HG03565 (cell line): ENCODE results near the gene FLRT1.

Source experiments
- ATAC-seq: cut with Tn5 transposase; IDR thresholded peaks from one replicate; pipeline ENCODE4 v1.9.1; 2021; ENCODE audit warnings: mild to moderate bottlenecking, moderate library complexity; ENCODE audit not compliant: unreplicated experiment

The FLRT1 gene

DNA sequence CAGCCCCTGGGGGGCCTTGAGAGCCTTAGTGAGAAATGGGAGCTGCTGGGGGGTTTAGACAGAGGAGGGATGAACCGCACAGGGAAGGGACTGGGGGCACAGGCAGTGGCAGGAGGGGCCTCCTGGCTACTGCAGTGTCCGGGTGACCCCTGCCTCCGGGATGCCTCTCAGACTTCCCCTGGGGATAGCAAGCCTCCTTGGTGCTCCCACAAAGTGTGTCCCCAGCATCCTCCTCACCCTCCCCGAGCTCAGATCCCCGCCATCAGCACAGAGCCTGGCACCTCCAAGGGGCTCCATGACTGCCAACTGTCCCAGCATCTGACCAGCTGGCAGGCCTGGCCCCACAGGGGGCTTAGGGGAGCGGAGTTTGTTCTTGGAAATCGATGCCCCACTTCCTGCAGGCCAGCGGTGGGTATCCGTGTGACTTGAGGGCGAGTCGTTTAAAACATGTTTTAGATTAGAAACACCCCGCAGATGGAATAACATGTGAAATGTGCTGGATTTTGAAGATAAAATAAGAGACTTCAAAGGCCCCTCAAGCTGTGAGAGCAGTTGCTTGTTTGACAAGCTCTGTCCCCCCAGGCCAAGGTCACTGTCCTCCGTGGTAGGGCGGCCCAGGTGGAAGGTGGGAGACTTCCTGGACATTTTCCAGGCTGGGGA, 13.5 kb upstream of the FLRT1 start:
- ATAC-seq, result no peak

DNA sequence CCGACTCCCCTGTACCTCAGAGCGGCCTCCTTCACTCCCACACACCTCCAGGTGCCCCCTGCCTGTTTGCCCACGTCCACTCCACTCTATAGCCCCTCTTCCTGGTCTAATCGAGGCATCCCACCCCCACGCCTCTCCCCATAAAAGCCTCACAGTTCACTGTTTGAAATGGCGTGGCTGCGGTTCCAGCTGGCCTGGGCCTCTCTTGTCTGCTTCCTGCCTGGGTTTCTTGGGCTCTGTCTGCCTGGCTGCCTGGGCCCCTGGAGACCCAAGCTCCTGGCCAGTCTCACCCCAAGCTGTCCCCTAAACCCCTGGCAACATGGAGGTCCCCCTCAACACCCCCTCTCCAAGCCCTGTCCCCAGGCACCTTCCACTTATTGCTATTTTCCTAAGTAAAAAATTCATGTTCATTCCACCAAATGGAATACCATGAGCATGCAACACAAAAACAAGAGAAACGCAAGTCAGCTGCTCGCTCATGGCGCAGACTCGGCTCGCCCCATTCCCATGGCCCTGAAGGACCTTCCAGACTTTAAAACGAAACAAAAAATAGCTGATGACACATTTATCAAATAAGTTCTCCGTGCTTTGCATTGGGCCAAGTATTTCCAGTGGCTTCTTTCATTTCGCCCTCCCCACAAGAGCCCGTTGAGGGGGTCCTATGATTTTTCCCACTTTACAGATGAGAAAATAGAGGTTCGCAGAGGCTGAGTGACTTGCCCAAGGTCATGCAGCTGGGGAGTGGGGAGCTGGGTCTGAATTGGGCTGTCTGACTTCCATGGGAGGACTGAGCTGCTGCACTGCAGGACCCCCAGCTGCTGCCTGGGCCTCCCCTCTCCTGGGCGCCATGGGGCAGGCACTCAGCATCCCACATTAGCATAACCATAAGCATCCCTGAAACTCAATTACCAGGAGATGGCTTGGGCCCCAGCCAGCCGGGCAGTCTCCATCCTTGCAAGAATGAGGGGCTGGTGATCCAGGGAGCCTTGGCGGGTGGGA, 11.7 kb upstream of the FLRT1 start:
- ATAC-seq, result no peak

DNA sequence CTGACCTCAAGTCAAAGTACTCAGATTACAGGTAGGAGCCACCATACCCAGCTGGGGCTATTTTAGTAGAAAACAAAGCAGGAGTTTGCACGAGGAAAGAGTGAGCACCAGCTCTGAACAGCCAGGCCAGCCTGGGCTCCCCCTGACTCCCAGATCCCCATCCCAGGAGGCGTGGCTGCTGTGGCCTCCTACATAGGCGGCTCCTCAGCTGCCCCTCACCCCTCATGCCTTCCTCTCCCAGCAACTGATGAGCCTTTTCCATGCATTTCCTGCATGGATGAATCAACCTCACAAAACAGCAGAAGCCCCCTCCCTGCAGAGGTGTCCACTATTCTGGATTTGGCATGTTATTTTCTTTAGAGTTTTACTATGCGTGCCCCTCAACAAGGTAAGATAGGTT, 10.5 kb upstream of the FLRT1 start:
- ATAC-seq, result no peak

DNA sequence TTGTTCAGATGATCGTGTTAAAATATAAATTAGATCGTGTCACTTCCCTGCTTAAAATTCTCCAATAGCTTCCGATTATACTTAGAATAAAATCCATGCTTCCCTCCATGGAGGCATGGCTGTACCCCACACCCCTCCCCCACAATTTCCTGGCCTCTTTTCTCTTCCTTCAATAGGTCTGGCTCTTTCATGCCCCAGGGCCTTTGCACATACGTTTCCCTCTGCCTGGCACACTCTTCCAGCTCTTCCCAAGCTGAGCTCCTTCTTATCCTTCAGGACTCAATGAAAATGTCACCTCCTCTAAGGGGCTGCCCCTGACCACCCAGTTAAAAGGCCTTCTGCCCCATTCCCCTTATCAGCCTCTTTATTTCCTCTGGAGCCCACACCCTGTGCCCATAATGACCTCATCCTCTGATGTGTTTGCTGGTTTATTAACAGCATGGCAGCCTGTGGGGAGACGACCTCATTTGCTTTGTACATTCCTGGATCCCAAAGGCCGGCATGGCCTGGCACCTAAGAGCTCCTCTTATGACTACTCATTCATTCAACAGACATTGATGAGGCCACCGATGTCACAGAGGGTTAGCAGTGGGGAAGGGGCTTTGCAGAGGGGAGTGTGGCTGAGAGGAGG, 9.0 kb upstream of the FLRT1 start:
- ATAC-seq, result no peak

DNA sequence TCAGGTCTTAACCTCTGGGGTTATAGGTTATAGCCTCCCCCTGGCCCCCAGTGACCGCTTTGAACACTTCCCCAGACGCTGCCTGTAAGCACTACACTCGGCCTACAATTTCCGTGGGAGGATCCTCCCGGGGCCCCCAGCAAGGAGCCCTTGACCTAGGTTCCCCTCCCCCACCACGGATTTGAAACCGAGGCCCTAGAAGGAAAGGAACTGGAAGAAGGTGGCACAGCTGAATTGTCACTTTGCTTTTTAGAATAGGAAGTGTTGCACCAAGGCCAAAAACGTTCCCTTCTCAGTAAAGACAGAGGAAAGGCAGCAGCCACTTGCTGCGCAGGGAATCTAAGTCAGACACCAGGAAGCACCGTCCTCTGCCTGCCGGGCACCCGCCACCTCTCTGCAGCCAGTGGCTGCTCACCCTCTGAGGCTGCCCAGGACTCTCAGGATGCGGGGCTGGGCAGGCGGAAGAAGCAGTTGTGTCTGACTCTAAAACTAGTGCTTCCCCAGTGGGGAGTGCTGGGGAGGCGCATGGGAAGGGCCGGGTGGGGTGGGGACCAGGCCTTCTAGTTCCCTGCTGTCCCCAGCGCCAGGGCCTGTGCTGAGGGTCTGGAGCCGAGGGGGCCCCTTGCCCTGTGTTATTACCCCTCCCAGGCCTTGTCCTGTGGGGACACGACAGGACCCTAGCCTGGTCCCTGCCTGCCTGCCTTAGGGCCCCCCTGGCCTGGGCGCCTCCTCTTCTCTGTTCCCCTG, 7.9 kb upstream of the FLRT1 start:
- no peak for ATAC-seq

DNA sequence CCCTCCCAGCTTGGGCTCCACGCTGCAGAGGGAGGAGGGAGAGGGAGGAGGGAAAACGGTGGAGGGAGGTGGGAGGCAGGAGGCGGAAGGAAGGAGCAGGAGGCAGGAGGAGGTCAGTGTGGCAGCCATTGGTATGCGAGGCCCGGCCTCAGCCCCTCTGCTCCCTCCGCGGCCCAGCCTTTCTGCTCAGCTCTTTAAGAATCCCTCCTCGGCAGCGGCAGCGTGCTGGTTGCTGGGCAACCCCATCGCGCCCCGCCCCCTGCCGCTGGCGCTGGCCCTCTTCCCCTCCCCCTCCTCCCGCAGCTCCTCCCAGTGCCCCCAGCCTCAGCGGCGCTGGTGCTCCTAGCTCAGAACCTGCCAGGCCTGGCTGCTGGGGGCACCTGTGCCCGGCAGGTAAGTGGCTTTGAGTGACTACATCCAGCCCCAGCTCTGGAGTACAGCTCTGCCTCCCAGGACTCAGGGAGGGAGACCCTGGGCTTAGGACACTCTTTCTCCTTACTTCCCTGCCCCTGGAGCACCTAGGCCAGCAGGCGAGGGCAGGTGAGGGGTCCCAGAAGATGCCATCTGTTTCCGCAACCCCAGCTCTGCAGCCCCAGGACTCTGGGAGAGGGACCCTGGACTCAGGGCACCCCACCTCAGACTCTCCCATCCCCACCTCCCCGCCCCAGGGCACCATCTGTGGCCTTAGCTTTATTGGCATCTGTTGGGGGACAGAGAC, 7.2 kb upstream of the FLRT1 start:
- no peak for ATAC-seq

DNA sequence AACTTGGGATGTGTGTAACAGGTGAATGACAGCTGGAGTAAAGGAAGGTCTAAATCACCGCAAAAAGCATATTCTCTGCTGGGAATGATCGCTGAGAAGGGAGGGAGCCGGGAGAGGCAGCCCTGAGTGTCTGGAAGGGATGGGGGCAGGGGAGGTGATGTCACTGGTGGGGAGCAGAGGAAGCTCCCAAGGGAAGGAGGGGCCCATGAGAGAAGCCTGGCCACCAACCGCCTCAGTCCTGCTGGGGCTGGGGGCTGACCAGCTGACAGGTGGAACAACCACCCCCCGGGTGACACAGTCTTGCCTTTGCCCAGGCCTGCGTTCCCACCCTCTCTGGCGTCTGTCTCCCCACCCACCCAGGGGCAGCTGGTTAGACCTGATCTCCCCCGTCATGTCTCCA, 6.0 kb upstream of the FLRT1 start:
- ATAC-seq, result no peak

DNA sequence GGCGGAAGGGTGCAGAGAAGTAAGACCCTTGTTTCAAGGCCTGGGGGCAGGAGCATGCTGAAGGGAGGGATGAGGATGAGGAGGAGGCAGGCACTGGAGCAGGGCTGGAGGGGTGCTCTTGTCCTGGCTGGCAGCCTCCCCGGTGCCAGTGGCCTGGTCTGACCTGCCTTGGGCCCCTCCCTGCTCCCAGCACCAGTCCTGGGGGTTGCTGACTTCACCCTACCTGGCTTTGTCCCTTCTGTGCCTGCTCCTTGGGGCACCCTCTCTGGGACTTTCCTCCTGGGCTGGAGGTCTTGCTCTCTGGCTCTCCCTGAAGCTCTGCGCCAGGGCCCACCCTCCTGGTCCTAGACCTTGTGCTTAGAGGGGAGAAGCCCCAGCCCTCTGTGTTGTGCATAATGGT, 4.7 kb upstream of the FLRT1 start:
- no peak for ATAC-seq

DNA sequence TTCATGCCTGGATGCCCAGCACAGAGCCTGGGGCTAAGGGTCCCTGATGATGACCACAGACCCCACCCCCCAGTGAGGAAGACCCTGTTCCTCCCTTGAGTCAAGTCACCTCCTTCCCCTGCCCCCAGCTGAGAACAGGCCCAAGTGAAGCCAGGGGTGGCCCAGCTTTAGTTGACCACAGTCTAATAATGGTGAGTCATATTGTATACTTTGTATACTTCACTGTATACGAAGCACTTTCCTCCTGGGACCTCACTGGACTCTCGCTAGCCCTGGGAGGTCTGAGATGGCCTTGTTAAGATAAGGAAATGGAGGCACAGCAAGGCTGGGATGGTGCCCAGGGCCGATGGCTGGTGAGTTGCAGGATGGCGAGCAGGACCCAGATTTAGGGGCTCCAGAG, 3.7 kb upstream of the FLRT1 start:
- no peak for ATAC-seq

DNA sequence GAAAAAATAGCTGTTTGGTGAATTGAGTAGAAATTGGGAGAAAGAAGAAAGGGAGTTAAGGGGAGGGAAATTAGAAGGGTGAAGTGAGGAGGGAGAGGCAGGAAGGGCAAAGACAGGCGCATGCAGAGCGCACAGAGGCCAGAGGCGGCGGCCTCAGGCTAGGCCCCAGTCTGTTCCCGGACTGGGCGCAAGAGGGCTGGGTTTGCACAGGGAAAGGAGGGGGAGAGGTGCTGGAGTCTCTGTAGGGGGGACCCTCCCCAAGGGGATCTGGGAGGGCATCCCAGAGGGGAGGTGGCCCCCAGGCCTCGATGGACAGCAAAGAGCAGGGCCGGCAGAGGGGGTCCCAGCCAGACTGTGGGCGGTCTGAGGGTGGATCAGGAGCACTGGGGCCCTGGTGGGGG, 1.3 kb upstream of the FLRT1 start:
- ATAC-seq, result no peak

DNA sequence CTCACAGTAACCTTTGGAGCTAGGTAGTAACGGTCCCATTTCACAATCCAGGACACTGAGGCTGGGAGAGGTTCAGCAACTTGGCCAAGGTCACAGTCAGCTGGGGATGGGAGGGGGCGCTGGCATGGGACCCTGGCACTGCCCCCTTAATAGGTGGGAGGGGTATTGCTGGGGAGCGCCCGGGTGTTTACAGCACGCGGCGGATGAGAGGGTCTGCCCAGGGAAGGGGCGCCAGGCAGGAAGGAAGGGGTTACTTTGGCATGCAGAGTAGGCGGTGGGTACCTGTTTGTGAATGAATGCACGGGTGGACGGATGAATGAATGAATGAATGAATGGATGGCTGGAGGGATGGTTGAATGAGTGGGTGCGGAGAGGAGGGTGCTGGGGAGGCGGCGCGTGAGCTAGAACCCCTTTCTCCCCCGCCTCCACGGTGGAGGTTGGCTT, 628 bp upstream of the FLRT1 start:
- ATAC-seq, result no peak

DNA sequence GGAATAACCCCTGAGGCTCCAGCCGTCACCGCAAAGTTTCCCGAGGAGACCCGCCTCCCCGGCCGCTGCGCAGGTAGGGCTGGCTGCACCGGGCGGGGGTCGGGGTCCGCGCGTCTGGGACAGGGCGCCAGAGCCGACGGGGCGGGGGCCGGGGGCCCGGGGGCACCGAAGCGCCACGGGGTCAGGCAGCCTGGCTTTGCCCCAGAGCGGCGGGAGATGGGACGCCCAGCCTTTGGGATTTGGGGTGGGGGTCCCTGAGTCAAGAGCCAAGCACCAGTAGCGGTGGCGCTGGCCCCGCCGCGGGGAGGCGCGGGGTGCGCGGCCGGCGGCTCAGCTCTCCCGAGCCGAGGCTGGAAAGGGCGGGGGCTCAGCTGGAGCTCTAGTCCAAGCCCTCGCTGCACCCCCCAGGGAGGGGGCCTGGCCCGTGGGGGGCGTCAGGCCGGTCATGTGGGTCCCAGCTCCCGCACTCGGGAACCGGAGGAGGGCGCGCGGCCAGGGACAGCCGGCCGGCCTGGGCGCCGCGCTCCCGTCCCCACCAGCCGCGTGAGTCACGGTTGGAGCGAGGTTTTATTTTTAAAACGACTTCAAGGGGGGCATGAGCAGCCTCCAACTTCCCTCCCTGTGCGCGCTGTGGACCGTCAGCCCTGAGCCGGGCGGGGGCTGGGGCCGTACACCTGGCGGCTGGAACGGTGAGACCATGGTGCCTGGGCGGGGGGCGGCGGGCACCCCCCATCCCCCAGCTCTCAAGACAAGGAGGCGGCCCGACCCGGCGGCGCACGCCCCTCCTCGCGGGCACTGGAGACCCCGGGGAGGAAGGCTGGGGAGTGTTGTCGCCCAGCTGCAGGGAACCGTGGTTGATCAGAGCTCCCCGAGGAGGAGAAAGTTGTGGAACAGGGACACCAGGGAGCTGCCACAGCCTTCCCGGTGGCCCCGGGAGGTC, 626 bp downstream of the FLRT1 start:
- no peak for ATAC-seq

DNA sequence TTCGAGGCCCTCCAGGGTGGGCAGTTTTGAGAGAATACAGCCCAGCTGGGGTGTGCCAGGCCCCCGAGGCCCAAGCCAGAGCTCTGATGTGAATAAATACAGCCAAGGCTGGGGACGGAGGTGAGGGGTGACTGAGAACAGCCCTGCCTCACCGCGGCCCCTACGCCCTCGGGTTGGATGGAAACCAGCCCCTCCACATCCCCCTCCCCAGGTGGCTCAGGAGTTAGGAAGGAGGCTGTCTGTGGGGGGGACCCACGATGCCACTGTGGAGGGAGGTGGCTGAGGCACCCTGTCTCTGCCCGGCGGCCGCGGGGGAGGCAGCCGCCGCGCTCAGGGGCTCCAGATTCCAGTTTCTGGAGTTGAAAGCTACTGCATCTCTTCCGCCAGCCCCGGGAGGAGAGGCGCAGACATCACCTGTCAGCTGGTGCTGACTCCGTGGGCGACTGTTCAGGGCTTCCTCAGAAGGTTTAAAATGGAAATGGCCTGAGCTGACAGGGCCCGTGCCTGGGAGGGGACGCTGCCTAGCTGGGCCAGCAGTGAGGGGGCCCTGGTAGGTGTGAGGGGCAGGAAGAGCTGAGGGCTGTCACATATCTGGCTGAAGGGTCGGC, 1.4 kb downstream of the FLRT1 start:
- no peak for ATAC-seq

DNA sequence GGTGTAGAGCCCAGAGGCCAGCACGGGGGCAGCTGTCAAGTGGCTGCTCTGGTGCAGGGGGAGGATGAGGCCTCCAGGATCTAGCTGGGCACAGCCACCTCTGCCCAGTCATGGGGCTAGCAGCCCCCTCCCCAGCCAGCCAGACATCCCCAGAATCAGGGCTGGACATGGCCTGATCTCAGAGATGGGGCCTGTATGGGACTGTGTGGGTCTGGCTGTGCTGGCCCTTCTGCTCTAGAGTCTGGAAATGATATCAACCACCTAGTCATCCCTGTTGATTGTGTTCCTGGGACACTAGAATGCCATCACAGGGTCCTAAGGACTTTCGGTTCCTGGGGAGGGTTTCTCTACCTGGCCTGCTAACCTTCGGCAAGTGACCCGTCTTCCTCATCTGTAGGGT, 2.8 kb downstream of the FLRT1 start:
- ATAC-seq, result no peak

DNA sequence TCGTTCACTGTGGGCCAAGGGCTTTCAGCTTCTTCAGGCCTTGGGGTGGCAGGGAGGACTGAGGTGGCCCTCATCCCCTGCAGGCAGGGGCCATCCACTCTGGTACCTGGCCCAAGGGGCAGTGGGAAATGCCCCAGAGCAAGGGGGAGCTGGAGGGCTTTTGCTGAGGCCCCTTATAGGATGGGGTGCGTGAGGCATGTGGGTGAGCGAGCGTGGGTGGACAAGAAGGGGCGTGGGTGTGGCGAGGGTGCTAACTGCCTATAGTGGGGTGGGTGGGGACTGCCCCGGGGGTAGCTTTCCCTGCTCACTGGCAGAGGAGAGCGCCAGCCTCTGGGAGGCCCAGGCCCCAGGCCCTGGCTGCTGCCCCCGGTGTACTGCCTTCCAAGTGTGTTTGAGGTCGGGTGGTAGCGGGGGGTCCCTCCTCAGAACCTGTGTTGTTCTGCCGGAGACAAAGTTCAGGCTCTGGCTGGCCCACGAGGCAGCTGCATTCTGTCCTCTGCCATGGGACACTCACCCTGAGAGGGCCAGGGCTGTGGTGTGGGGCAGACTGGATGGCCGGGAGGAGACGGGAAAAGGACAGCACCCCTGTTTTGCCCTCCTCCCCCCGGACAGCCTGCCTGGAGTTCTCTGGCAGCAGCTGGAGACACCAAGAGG, 3.4 kb downstream of the FLRT1 start:
- ATAC-seq, result no peak

DNA sequence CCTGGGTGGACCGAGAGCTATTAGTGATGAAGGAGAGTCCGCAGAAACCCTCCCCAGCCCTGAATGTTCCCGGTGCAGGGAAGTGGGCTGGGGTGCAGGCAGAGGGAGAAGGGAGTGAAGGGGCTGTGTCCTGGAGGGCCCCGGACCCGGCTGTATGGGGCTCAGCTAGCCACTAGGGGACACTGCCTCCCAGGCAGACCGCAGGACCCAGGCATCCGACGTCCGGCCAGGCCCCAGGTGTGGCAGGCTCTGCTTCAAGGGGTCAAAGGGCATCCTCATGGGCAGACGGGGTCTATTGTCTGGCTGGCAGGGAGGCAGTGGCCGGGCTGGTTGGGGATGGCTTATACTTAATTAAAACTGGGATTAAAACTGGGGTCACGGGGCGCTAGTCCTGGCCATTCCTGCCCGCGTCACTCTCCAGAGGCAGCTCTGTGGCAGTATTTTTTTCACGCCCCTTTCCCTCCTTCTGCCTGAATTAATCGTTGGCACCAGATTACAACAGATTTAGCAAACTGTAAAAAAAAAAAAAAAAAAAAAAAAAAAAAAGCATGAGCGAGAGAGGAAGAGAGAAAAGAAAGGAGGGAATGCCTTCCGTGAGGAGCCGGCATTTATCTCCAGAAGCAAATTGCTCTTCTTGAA, 5.1 kb downstream of the FLRT1 start:
- no peak for ATAC-seq

DNA sequence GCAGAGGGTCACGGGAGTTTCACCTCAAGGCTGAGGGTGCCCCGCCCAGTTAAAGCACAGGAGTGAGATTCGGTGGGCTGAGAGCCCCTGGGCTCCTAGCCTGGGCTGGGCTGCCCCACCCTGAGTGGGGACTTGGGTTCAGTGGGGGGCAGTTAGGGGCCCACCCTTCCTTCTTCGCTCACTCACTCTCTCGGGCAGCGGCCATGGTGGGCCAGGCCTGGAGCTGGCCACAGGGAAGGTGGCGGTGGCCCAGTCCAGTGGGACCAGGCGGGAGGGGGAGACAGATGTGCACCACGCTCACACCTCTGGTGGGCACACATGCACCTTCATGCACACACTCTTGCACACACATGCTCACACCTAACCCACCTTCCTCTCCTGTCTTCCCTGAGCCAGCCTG, 6.1 kb downstream of the FLRT1 start:
- no peak for ATAC-seq

DNA sequence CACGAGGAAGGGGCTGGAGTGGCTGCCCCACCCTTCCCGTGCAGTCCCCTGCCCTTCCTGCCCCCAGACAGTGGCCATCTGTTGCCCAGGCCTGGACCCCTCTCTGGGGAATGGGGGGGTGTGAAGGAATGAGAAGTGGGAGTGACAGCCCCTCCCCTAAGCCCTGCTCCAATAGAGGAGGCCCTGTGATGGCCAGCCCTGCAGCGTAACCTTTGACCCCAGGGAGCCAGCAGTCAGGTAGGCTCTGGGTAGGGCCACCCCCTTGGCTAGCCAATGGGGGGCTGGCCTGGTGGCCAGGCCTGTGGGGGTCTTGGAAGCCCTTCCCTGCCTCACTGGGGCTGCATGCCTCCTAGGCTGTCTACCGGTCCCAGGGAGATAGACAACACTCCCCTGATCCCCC, 6.6 kb downstream of the FLRT1 start:
- no peak for ATAC-seq
